ENCODE data around the gene PHF24. TPM values are rescaled to one million over a fixed set of nuclear protein-coding genes. Genes with fewer than 3 reads are reported as not detected.
"Not testable (repeated sequence)": the region's sequence is repeated elsewhere in the genome, so short reads cannot be mapped to it uniquely, and the experiment has no call there.

PHF24 gene
- total RNA-seq, 1 donor from 2014 or later = not detected

DNA sequence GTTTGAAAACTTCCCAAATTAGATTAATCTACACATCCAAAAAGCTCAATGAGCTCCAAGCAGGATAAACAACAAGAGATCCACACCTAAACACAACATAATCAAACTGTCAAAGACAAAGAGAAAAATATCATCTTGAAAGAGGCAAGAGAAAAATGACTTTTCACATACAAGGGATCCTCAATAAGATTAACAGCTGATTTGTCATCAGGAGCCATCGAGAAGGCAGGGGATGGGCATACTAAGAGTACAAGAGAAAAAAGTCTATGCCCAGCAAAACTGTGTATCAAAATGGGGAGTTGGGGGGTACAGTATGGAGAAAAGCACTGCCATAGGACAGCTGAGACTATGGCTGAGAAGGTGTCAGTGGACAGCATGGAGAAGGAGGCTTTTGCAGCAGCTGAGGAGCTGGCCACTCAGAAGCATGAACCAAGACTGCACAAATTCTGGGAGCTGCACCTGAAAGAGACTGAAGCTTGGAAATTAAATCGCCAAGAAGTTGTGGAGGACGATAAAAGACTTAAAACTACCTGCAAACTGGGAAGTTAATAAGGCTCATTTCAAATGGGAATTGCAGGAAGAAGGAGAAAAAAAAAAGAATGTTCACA, 52.4 kb downstream of the PHF24 start:
- intact Hi-C loops (cut with DNase I) = no loop called here

DNA sequence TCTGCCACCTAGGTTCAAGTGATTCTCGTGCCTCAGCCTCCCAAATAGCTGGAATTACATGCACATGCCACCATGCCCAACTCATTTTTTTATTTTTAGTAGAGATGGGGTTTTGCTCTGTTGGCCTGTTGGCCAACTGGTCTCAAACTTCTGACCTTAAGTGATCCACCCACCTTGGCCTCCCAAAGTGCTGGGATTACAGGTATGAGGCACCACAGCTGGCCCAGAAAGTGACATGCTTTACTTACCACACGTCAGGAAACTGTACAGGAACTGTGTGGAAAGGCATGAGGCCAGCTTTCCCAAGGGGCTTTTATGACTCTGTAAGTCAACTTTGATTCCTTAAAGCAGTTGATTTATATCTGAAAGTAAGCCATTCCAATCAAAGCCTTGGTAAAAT, 56.4 kb downstream of the PHF24 start:
- intact Hi-C loops (cut with DNase I) = no loop called here
- Histone ChIP-seq H3K27ac (no peak overlapping the region), H3K4me3 (no peak overlapping the region), H3K27me3 (no peaks in the 10 kb centered on the region), H3K36me3 (peaks cover 31 to 55% of the 10 kb centered on the region in 2 donors), H3K9me3 (peaks cover 0 to 8% of the 10 kb centered on the region in 2 donors), H3K4me1 (no peaks in the 10 kb centered on the region)
- DNase-seq (ENCODE audit: low spot score in 2 of 2) = no peak
- no peak for TF ChIP-seq CTCF (IDR thresholded peaks at IDR 0.05)

More for the DNA sequence above, 52.4 kb downstream of the PHF24 start:
- Histone ChIP-seq H3K4me1 (no peaks in the 10 kb centered on the region), H3K27me3 (no peaks in the 10 kb centered on the region), H3K36me3 (peaks cover 31 to 48% of the 10 kb centered on the region in 2 donors), H3K27ac (no peak overlapping the region), H3K4me3 (no peak overlapping the region), H3K9me3 (peaks cover 0 to 8% of the 10 kb centered on the region in 2 donors)
- TF ChIP-seq CTCF (IDR thresholded peaks at IDR 0.05) = no peak
- DNase-seq (ENCODE audit: low spot score in 2 of 2) = no peak

DNA sequence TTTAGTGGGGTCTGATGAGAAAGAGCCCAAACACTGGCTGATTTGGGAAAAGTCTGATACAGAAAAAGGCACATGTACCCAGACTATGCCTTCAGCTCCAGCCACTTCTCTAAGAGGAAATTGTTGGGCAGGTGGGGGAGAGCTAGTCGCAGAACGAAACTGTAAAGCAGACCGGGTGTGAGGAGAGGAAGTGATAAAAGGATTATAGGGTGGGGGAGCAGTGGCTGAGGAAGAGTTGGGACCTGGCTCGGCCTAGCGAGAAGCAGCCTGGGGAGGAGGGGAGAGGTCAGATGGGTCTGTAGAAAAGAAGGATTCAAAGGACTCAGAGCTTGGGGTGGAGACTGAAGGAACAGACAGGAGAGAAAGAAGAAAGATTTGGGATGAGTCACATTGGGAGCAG, 65.4 kb downstream of the PHF24 start:
- H3K4me3 ChIP-seq; H3K27me3 ChIP-seq; DNase-seq (ENCODE audit: low spot score in 2 of 2); H3K27ac ChIP-seq; intact Hi-C loops (cut with DNase I); H3K9me3 ChIP-seq; H3K4me1 ChIP-seq: not testable (repeated sequence)
- peaks cover 4 to 23% of the 10 kb centered on the region in 2 donors for H3K36me3 ChIP-seq

DNA sequence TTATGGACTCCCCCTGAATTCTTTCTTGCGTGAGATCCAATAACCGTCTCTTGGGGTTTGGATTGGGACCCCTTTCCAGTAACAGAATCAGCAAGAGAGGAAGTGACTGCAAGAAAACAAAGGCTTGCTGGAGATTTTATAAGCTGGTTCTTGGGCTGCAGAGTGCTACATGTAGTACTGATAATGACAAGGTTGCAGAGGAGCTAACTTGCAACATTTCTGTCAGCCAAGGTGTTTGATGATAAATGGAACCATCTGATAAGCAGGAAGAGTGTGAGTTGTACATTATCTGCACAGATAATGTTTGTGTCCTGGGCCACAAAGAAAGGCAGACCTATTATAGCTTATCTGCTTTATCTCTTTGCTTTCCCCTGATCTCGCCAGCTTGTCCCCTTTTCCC, 68.6 kb downstream of the PHF24 start:
- no peak for TF ChIP-seq CTCF (IDR thresholded peaks at IDR 0.05)
- Histone ChIP-seq H3K27ac (no peak overlapping the region), H3K9me3 (no peaks in the 10 kb centered on the region), H3K27me3 (no peaks in the 10 kb centered on the region), H3K4me1 (no peaks in the 10 kb centered on the region), H3K36me3 (peaks cover 4 to 13% of the 10 kb centered on the region in 2 donors), H3K4me3 (no peak overlapping the region)
- no peak for DNase-seq (ENCODE audit: low spot score in 2 of 2)
- intact Hi-C loops (cut with DNase I) = no loop called here

DNA sequence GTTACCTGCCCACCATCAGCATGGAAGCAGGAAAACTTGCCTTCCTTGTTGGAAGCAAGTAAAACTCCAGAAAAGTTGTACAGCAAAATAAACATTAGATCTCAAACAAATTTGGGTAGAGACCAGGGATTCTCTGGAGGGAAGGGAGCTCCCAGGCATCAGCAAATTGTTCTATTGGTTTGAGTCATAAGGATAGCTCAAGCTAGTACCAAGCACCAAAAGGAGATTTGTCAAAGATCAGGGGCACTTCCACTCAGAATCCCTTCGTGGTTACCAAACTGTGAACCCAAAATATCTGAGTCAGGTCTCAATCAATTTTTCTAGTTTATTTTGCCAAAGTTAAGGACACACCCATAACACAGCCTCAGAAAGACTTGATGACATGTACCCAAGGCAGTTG, 69.3 kb downstream of the PHF24 start:
- H3K9me3 ChIP-seq = no peaks in the 10 kb centered on the region
- H3K27me3 ChIP-seq = no peaks in the 10 kb centered on the region
- no peak overlapping the region for H3K4me3 ChIP-seq
- H3K36me3 ChIP-seq = peaks cover 4 to 8% of the 10 kb centered on the region in 2 donors
- intact Hi-C loops (cut with DNase I) = no loop called here
- no peaks in the 10 kb centered on the region for H3K4me1 ChIP-seq
- no peak for DNase-seq (ENCODE audit: low spot score in 2 of 2)
- no peak for TF ChIP-seq CTCF (IDR thresholded peaks at IDR 0.05)
- no peak overlapping the region for H3K27ac ChIP-seq

DNA sequence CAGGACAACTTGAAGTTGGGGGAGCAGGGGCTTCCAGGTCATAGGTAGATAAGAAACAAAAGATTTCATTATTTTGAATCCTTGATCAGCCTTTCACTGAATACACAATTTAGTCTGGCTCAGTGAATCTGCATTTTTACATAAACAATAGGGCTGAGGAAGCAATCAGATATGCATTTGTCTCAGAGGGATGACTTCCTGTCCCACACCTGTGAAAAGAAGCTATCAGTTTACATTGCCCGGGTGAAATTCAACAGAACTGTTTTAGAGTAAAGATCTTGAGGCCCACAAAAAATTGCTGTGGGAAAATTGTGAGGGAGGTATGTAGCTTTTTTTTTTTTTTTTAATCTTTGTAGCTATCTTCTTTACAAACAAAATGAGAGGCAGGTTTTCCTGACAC, 69.8 kb downstream of the PHF24 start:
- intact Hi-C loops (cut with DNase I) = no loop called here
- H3K27ac ChIP-seq = no peak overlapping the region
- H3K4me3 ChIP-seq = no peak overlapping the region
- TF ChIP-seq CTCF (IDR thresholded peaks at IDR 0.05) = no peak
- H3K36me3 ChIP-seq = peaks cover 4 to 5% of the 10 kb centered on the region in 2 donors
- no peaks in the 10 kb centered on the region for H3K4me1 ChIP-seq
- DNase-seq (ENCODE audit: low spot score in 2 of 2) = no peak
- no peaks in the 10 kb centered on the region for H3K27me3 ChIP-seq
- H3K9me3 ChIP-seq = no peaks in the 10 kb centered on the region

Measured in ascending aorta (tissue), 2 donors.